Measurements from ENCODE around the gene ACOXL. TPM values are rescaled to one million over a fixed set of nuclear protein-coding genes. Genes with fewer than 3 reads are reported as not detected.

ACOXL gene
- total and polyA plus RNA-seq, 2 of the 8 experiments (the other 6 are each of a cell fraction or from before 2014, with no cell fraction given): 11.4 to 20.6 TPM

DNA sequence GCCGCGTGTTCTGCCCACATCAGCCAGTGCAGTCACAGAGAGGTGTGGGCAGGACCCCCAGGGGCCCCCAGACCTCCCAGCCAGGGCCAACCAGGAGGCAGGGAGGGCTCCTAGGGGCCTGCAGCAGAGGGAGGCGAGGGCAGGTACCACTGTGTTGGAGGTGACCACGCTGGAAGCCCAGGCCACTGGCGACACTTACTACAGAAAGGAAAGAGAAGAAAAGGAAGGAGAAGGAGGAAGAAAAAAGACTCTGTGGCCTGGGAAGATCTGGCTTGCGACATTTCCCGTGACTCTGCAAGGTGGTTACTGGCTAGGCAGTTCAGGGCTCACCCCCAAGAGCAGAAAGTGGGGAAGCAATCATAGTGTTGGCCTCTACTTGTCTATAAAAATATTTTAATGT, 290.3 kb downstream of the ACOXL start:
- FAIRE-seq (no peak), DNase-seq (ENCODE audit: low read depth in 1 of 2, low spot score in 2 of 2) (no peak)
- H3K4me2 ChIP-seq (ENCODE audit: insufficient read depth in 1 of 2, low read depth in 2 of 2, low read length in 2 of 2): no peak overlapping the region
- no peak overlapping the region for H2BK120ac ChIP-seq (replicated peaks; ENCODE audit: low read depth, low read length)
- H3K4ac ChIP-seq (replicated peaks; ENCODE audit: insufficient read length, low read depth, low read length): no peak overlapping the region
- no peak overlapping the region for H3K14ac ChIP-seq (ENCODE audit: insufficient read length)
- no peaks in the 10 kb centered on the region; the same call in 1 of the 2 replicates for H3K79me1 ChIP-seq (ENCODE audit: low read depth, low read length)
- ChIA-PET CTCF (ENCODE audit: partially characterized antibody) (no interaction called here), POLR2A (ENCODE audit: partially characterized antibody) (no interaction called here)
- no peaks in the 10 kb centered on the region for H4K20me1 ChIP-seq (replicated peaks in 1 of 2; ENCODE audit: control insufficient read depth in 1 of 2, insufficient read depth in 2 of 2, low read length in 2 of 2)
- H2BK20ac ChIP-seq (ENCODE audit: low read length): no peak overlapping the region
- 86% methylated on average over 7 of the region's 7 CpGs; no CpG with 5 or more reads in 1 of the 2 experiments for WGBS, 2 experiments (ENCODE audit: extremely low coverage in 1 of 2, insufficient coverage in 1 of 2, insufficient read length in 1 of 2, insufficient replicate concordance in 2 of 2, low coverage in 1 of 2, low lambda C conversion rate in 2 of 2, missing lambda C conversion rate in 1 of 2)
- H3K27ac ChIP-seq (ENCODE audit: low read depth, low read length): no peak overlapping the region
- H4K91ac ChIP-seq (replicated peaks; ENCODE audit: insufficient read length, low read length): no peak overlapping the region
- no peaks in the 10 kb centered on the region for H3K79me2 ChIP-seq (ENCODE audit: control insufficient read depth in 1 of 2, insufficient read depth in 2 of 2, low read length in 2 of 2)
- no peaks in the 10 kb centered on the region for H3K4me1 ChIP-seq (replicated peaks in 1 of 4; ENCODE audit: control insufficient read depth in 3 of 4, insufficient read depth in 4 of 4, low read length in 3 of 4)
- no peak overlapping the region for H2AK5ac ChIP-seq (ENCODE audit: low read depth, low read length)
- H2AFZ ChIP-seq (ENCODE audit: low read length): no peak overlapping the region
- no peaks in the 10 kb centered on the region; a peak in 1 of 8 replicates for H3K36me3 ChIP-seq (ENCODE audit: control insufficient read depth in 2 of 4, insufficient read depth in 4 of 4, low read length in 3 of 4)
- H3K9me3 ChIP-seq (ENCODE audit: insufficient read depth in 2 of 2, low read depth in 1 of 2, low read length in 1 of 2): no peaks in the 10 kb centered on the region
- no peak overlapping the region for H3K4me3 ChIP-seq (ENCODE audit: extremely low read depth in 1 of 4, insufficient read depth in 2 of 4, low read depth in 3 of 4, low read length in 4 of 4)
- no peak overlapping the region for H3K23ac ChIP-seq (ENCODE audit: insufficient read length)
- H3K9ac ChIP-seq (replicated peaks in 1 of 4; ENCODE audit: extremely low read depth in 1 of 4, low read depth in 3 of 4, low read length in 3 of 4): no peak overlapping the region
- no peak overlapping the region for H2BK15ac ChIP-seq (ENCODE audit: low read length)
- no peak overlapping the region for H4K8ac ChIP-seq (ENCODE audit: extremely low read depth, insufficient read depth, low read length)
- H4K5ac ChIP-seq (ENCODE audit: insufficient read length, low read depth, low read length): no peak overlapping the region
- no peak overlapping the region for H2BK12ac ChIP-seq (ENCODE audit: low read depth, low read length)
- no peak overlapping the region for H3K56ac ChIP-seq (replicated peaks; ENCODE audit: insufficient read length, low read depth, low read length)
- TF ChIP-seq RBBP5 (IDR thresholded peaks at IDR 0.05; ENCODE audit: borderline replicate concordance, low read depth, low read length) (no peak), KDM4A (IDR thresholded peaks at IDR 0.05; ENCODE audit: low read depth, low read length, severe bottlenecking) (no peak), SIN3A (conservative IDR thresholded peaks at IDR 0.05 in 1 of 2, IDR thresholded peaks at IDR 0.05 in 1 of 2; ENCODE audit: low read depth in 1 of 2, low read length in 2 of 2) (no peak), GTF2F1 (IDR thresholded peaks at IDR 0.05; ENCODE audit: borderline replicate concordance, low read depth, low read length) (no peak), PHF8 (conservative IDR thresholded peaks at IDR 0.05; ENCODE audit: low read depth, low read length) (no peak), SIRT6 (IDR thresholded peaks at IDR 0.05; ENCODE audit: low read length) (no peak), CBX5 (IDR thresholded peaks at IDR 0.05; ENCODE audit: low read depth, low read length) (no peak), TCF12 (IDR thresholded peaks at IDR 0.05; ENCODE audit: low read depth, low read length) (no peak), BCL11A (IDR thresholded peaks at IDR 0.05; ENCODE audit: low read depth in 2 of 2, low read length in 2 of 2) (no peak), TAF1 (IDR thresholded peaks at IDR 0.05; ENCODE audit: low read depth, low read length) (no peak), SP1 (IDR thresholded peaks at IDR 0.05; ENCODE audit: low read depth, low read length) (no peak), NRF1 (IDR thresholded peaks at IDR 0.05; ENCODE audit: low read depth, low read length) (no peak), POU5F1 (IDR thresholded peaks at IDR 0.05; ENCODE audit: low read depth, low read length) (no peak)
- no peak overlapping the region for H3K18ac ChIP-seq (ENCODE audit: extremely low read depth, low read length)
- no peak overlapping the region for H2BK5ac ChIP-seq (ENCODE audit: low read depth, low read length)
- H3K23me2 ChIP-seq (ENCODE audit: low read depth, low read length): no peaks in the 10 kb centered on the region; the same call in 1 of the 2 replicates
- no peaks in the 10 kb centered on the region for H3K27me3 ChIP-seq (replicated peaks in 1 of 4; ENCODE audit: control insufficient read depth in 3 of 4, extremely low read depth in 1 of 4, insufficient read depth in 3 of 4, low read length in 3 of 4)
